SK-N-SH (cell line): ENCODE measurements around the gene SLC4A9.

Experiments
- JUND ChIP-seq: IDR thresholded peaks from 2 replicates; pipeline ENCODE4 v1.4.0; 2012
- POLR2AphosphoS5 ChIP-seq: IDR thresholded peaks from 2 replicates; pipeline ENCODE4 v1.6.1; 2012; ENCODE audit warnings: low read depth, low read length
- TF ChIP-seq, protein P1 (sequence below): IDR thresholded peaks from 2 replicates; pipeline ENCODE4 v1.6.1; 2012; ENCODE audit warnings: mild to moderate bottlenecking, low read depth, low read length, moderate library complexity
- TF ChIP-seq, protein P2 (sequence below): fragments of 200-600 bp; sonication (generic); IDR thresholded peaks from 2 replicates; pipeline ENCODE4 v1.6.1; 2017; ENCODE audit warnings: antibody characterized with exemption, mild to moderate bottlenecking, moderate library complexity

DNA sequence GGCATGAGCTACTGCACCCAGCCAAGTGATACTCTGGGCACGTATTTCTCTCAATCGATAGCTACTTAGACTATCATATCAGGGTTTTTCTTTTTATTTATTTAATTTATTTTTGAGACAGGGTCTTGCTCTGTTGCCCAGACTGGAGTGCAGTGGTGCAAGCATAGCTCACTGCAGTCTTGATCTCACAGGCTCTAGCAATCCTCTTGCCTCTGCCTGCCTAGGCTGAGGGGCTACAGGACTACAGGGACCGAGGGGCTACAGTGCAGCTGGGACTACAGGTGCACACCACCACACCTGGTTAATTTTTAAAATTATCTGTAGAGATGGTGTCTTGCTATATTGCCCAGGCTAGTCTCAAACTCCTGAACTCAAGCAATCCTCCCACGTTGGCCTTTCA is 21.4 kb downstream of the SLC4A9 start:
- no peak for TF ChIP-seq JUND
- TF ChIP-seq, protein P1, sequence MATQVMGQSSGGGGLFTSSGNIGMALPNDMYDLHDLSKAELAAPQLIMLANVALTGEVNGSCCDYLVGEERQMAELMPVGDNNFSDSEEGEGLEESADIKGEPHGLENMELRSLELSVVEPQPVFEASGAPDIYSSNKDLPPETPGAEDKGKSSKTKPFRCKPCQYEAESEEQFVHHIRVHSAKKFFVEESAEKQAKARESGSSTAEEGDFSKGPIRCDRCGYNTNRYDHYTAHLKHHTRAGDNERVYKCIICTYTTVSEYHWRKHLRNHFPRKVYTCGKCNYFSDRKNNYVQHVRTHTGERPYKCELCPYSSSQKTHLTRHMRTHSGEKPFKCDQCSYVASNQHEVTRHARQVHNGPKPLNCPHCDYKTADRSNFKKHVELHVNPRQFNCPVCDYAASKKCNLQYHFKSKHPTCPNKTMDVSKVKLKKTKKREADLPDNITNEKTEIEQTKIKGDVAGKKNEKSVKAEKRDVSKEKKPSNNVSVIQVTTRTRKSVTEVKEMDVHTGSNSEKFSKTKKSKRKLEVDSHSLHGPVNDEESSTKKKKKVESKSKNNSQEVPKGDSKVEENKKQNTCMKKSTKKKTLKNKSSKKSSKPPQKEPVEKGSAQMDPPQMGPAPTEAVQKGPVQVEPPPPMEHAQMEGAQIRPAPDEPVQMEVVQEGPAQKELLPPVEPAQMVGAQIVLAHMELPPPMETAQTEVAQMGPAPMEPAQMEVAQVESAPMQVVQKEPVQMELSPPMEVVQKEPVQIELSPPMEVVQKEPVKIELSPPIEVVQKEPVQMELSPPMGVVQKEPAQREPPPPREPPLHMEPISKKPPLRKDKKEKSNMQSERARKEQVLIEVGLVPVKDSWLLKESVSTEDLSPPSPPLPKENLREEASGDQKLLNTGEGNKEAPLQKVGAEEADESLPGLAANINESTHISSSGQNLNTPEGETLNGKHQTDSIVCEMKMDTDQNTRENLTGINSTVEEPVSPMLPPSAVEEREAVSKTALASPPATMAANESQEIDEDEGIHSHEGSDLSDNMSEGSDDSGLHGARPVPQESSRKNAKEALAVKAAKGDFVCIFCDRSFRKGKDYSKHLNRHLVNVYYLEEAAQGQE, result no peak
- TF ChIP-seq, protein P2, sequence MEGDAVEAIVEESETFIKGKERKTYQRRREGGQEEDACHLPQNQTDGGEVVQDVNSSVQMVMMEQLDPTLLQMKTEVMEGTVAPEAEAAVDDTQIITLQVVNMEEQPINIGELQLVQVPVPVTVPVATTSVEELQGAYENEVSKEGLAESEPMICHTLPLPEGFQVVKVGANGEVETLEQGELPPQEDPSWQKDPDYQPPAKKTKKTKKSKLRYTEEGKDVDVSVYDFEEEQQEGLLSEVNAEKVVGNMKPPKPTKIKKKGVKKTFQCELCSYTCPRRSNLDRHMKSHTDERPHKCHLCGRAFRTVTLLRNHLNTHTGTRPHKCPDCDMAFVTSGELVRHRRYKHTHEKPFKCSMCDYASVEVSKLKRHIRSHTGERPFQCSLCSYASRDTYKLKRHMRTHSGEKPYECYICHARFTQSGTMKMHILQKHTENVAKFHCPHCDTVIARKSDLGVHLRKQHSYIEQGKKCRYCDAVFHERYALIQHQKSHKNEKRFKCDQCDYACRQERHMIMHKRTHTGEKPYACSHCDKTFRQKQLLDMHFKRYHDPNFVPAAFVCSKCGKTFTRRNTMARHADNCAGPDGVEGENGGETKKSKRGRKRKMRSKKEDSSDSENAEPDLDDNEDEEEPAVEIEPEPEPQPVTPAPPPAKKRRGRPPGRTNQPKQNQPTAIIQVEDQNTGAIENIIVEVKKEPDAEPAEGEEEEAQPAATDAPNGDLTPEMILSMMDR, result no peak
- no peak for TF ChIP-seq POLR2AphosphoS5
